Rectal smooth muscle tissue (tissue), 1 donor: ENCODE data around the gene UNC79.
"Not testable (repeated sequence)": the region's sequence is repeated elsewhere in the genome, so short reads cannot be mapped to it uniquely, and the experiment has no call there.

ENCODE experiments used
- H3K27ac ChIP-seq: one replicate; pipeline ENCODE4 v1.7.0; 2013; ENCODE audit warnings: low read depth, low read length, inconsistent platforms
- H3K27me3 ChIP-seq: one replicate; pipeline ENCODE4 v1.7.0; 2013; ENCODE audit warnings: low read length; ENCODE audit not compliant: control insufficient read depth, insufficient read depth
- H3K36me3 ChIP-seq: one replicate; pipeline ENCODE4 v1.7.0; 2013; ENCODE audit warnings: low read length; ENCODE audit not compliant: control insufficient read depth, insufficient read depth
- H3K4me1 ChIP-seq: one replicate; pipeline ENCODE4 v1.7.0; 2013; ENCODE audit warnings: low read length; ENCODE audit not compliant: control insufficient read depth, insufficient read depth
- H3K4me3 ChIP-seq: one replicate; pipeline ENCODE4 v1.7.0; 2013; ENCODE audit warnings: low read length
- H3K9ac ChIP-seq: one replicate; pipeline ENCODE4 v1.7.0; 2013; ENCODE audit warnings: low read length

UNC79 gene

GRCh38 chr14:93510056-93510455, 79.3 kb downstream of the UNC79 start:
- Histone ChIP-seq H3K27ac (no peak overlapping the region), H3K27me3 (no peaks in the 10 kb centered on the region), H3K36me3 (no peaks in the 10 kb centered on the region), H3K9ac (no peak overlapping the region), H3K4me1 (no peaks in the 10 kb centered on the region), H3K4me3 (no peak overlapping the region)

- Histone ChIP-seq H3K27me3 (no peaks in the 10 kb centered on the region), H3K4me1 (no peaks in the 10 kb centered on the region), H3K9ac (no peak overlapping the region), H3K4me3 (no peak overlapping the region), H3K36me3 (no peaks in the 10 kb centered on the region), H3K27ac (no peak overlapping the region)
Measured at GRCh38 chr14:93511001-93511400, 80.3 kb downstream of the UNC79 start.

- H3K36me3 ChIP-seq = no peaks in the 10 kb centered on the region
- no peak overlapping the region for H3K27ac ChIP-seq
- no peak overlapping the region for H3K4me3 ChIP-seq
- H3K9ac ChIP-seq = no peak overlapping the region
- H3K4me1 ChIP-seq = no peaks in the 10 kb centered on the region
- no peaks in the 10 kb centered on the region for H3K27me3 ChIP-seq
Measured at GRCh38 chr14:93520053-93520607, 89.4 kb downstream of the UNC79 start.

GRCh38 chr14:93522221-93522620, 91.5 kb downstream of the UNC79 start:
- Histone ChIP-seq H3K27me3 (no peaks in the 10 kb centered on the region), H3K27ac (no peak overlapping the region), H3K9ac (no peak overlapping the region), H3K4me3 (no peak overlapping the region), H3K36me3 (no peaks in the 10 kb centered on the region), H3K4me1 (no peaks in the 10 kb centered on the region)

- not testable (repeated sequence) for H3K36me3 ChIP-seq, H3K9ac ChIP-seq, H3K4me3 ChIP-seq, H3K27ac ChIP-seq, H3K27me3 ChIP-seq, H3K4me1 ChIP-seq
Measured at GRCh38 chr14:93525216-93525615, 94.5 kb downstream of the UNC79 start.

- no peak overlapping the region for H3K4me3 ChIP-seq
- H3K36me3 ChIP-seq = no peaks in the 10 kb centered on the region
- no peak overlapping the region for H3K9ac ChIP-seq
- H3K4me1 ChIP-seq = no peaks in the 10 kb centered on the region
- H3K27me3 ChIP-seq = no peaks in the 10 kb centered on the region
- no peak overlapping the region for H3K27ac ChIP-seq
Measured at GRCh38 chr14:93525696-93526451, 95.1 kb downstream of the UNC79 start.

GRCh38 chr14:93527203-93527607, 96.5 kb downstream of the UNC79 start:
- H3K27ac ChIP-seq = no peak overlapping the region
- H3K27me3 ChIP-seq = no peaks in the 10 kb centered on the region
- no peaks in the 10 kb centered on the region for H3K4me1 ChIP-seq
- H3K36me3 ChIP-seq = no peaks in the 10 kb centered on the region
- H3K4me3 ChIP-seq = no peak overlapping the region
- no peak overlapping the region for H3K9ac ChIP-seq

GRCh38 chr14:93528884-93529558, 98.3 kb downstream of the UNC79 start:
- H3K4me1 ChIP-seq = no peaks in the 10 kb centered on the region
- no peak overlapping the region for H3K27ac ChIP-seq
- no peaks in the 10 kb centered on the region for H3K27me3 ChIP-seq
- no peak overlapping the region for H3K9ac ChIP-seq
- no peaks in the 10 kb centered on the region for H3K36me3 ChIP-seq
- no peak overlapping the region for H3K4me3 ChIP-seq

GRCh38 chr14:93531644-93532043, 100.9 kb downstream of the UNC79 start:
- Histone ChIP-seq H3K4me1 (no peaks in the 10 kb centered on the region), H3K9ac (no peak overlapping the region), H3K27ac (no peak overlapping the region), H3K27me3 (no peaks in the 10 kb centered on the region), H3K4me3 (no peak overlapping the region), H3K36me3 (no peaks in the 10 kb centered on the region)

- Histone ChIP-seq H3K4me1 (no peaks in the 10 kb centered on the region), H3K4me3 (no peak overlapping the region), H3K27me3 (no peaks in the 10 kb centered on the region), H3K9ac (no peak overlapping the region), H3K36me3 (no peaks in the 10 kb centered on the region), H3K27ac (no peak overlapping the region)
Measured at GRCh38 chr14:93532541-93532940, 101.8 kb downstream of the UNC79 start.

GRCh38 chr14:93533437-93533836, 102.7 kb downstream of the UNC79 start:
- no peak overlapping the region for H3K9ac ChIP-seq
- H3K27ac ChIP-seq = no peak overlapping the region
- peaks cover 1% of the 10 kb centered on the region for H3K27me3 ChIP-seq
- H3K4me1 ChIP-seq = no peaks in the 10 kb centered on the region
- H3K36me3 ChIP-seq = no peaks in the 10 kb centered on the region
- no peak overlapping the region for H3K4me3 ChIP-seq

GRCh38 chr14:93533842-93534241, 103.1 kb downstream of the UNC79 start:
- no peak overlapping the region for H3K27ac ChIP-seq
- peaks cover 2% of the 10 kb centered on the region for H3K27me3 ChIP-seq
- no peaks in the 10 kb centered on the region for H3K36me3 ChIP-seq
- H3K9ac ChIP-seq = no peak overlapping the region
- H3K4me3 ChIP-seq = no peak overlapping the region
- no peaks in the 10 kb centered on the region for H3K4me1 ChIP-seq

GRCh38 chr14:93535537-93535936, 104.8 kb downstream of the UNC79 start:
- H3K36me3 ChIP-seq = no peaks in the 10 kb centered on the region
- no peak overlapping the region for H3K27ac ChIP-seq

More at GRCh38 chr14:93535537-93535936, 104.8 kb downstream of the UNC79 start:
- H3K4me1 ChIP-seq = no peaks in the 10 kb centered on the region
- peaks cover 2% of the 10 kb centered on the region for H3K27me3 ChIP-seq
- H3K9ac ChIP-seq = no peak overlapping the region
- H3K4me3 ChIP-seq = no peak overlapping the region
